Mesenchymal stem cell (in vitro differentiated cells and primary cell): ENCODE data around the gene TDP1.

Source experiments
- DNase-seq: peaks from one replicate; pipeline ENCODE4 v3.0.0-alpha.2; 2013
- H2AFZ ChIP-seq: one replicate; pipeline ENCODE4 v1.6.1; 2013; ENCODE audit warnings: low read depth, mild to moderate bottlenecking, control low read depth, inconsistent platforms, low read length, moderate library complexity
- H2AK5ac ChIP-seq: 2 replicates; pipeline ENCODE4 v1.6.1; 2013; ENCODE audit warnings: low read length, moderate library complexity, mild to moderate bottlenecking, inconsistent platforms; ENCODE audit not compliant: severe bottlenecking
- H2BK120ac ChIP-seq: one replicate; pipeline ENCODE4 v1.6.1; 2013; ENCODE audit warnings: low read depth, mild to moderate bottlenecking, inconsistent platforms, low read length, moderate library complexity
- H2BK12ac ChIP-seq, 2 experiments: one replicate each; pipeline ENCODE4 v1.6.1; 2013; ENCODE audit warnings: inconsistent platforms in 2 of 2, low read length in 2 of 2, mild to moderate bottlenecking in 2 of 2, moderate library complexity in 2 of 2, control low read depth in 1 of 2
- H2BK15ac ChIP-seq: one replicate; pipeline ENCODE4 v1.6.1; 2013; ENCODE audit warnings: mild to moderate bottlenecking, low read depth, inconsistent platforms; ENCODE audit not compliant: poor library complexity, severe bottlenecking
- H2BK5ac ChIP-seq: 2 replicates; pipeline ENCODE4 v1.6.1; 2013; ENCODE audit warnings: low read depth, mild to moderate bottlenecking, low read length, control low read depth, inconsistent platforms; ENCODE audit not compliant: poor library complexity, severe bottlenecking
- H3K14ac ChIP-seq, 2 experiments: one replicate each; pipeline ENCODE4 v1.6.1; 2013; ENCODE audit warnings: inconsistent platforms in 2 of 2, low read length in 2 of 2, control low read depth in 1 of 2, mild to moderate bottlenecking in 1 of 2, moderate library complexity in 1 of 2
- H3K18ac ChIP-seq, 2 experiments: one replicate each; pipeline ENCODE4 v1.6.1; 2013; ENCODE audit warnings: inconsistent platforms in 2 of 2, low read length in 2 of 2, control low read depth in 1 of 2, low read depth in 1 of 2, mild to moderate bottlenecking in 1 of 2
- H3K23ac ChIP-seq, 2 experiments: one replicate each; pipeline ENCODE4 v1.6.1; 2013; ENCODE audit warnings: inconsistent platforms in 2 of 2, low read length in 2 of 2, mild to moderate bottlenecking in 2 of 2, moderate library complexity in 2 of 2, control low read depth in 1 of 2
- H3K27ac ChIP-seq: 2 replicates; pipeline ENCODE4 v1.5.1; 2013; ENCODE audit warnings: mild to moderate bottlenecking, moderate library complexity, low read length, control low read depth, inconsistent platforms; ENCODE audit not compliant: poor library complexity, severe bottlenecking
- H3K27me3 ChIP-seq, 2 experiments: 2 replicates each; pipeline versions ENCODE4 v1.6.1 to v1.7.0; 2013; ENCODE audit warnings: low read length in 2 of 2, mild to moderate bottlenecking in 2 of 2, moderate library complexity in 2 of 2, control low read depth in 1 of 2, inconsistent platforms in 1 of 2; ENCODE audit not compliant: control insufficient read depth in 1 of 2, insufficient read depth in 1 of 2
- H3K36me3 ChIP-seq, 2 experiments: 2 replicates each; pipeline versions ENCODE4 v1.6.1 to v1.7.0; 2013; ENCODE audit warnings: low read length in 2 of 2, control low read depth in 1 of 2, inconsistent platforms in 1 of 2, low read depth in 1 of 2, mild to moderate bottlenecking in 1 of 2; ENCODE audit not compliant: insufficient read depth in 2 of 2, control insufficient read depth in 1 of 2
- H3K4ac ChIP-seq, 2 experiments: one replicate each; pipeline ENCODE4 v1.6.1; 2013; ENCODE audit warnings: inconsistent platforms in 2 of 2, low read length in 2 of 2, mild to moderate bottlenecking in 2 of 2, moderate library complexity in 2 of 2, control low read depth in 1 of 2, low read depth in 1 of 2
- H3K4me1 ChIP-seq: 2 replicates; pipeline ENCODE4 v1.6.1; 2013; ENCODE audit warnings: low read depth, low read length, control low read depth; ENCODE audit not compliant: control insufficient read depth, insufficient read depth
- H3K4me2 ChIP-seq: 2 replicates; pipeline ENCODE4 v1.6.1; 2013; ENCODE audit warnings: low read length, mild to moderate bottlenecking, inconsistent platforms; ENCODE audit not compliant: poor library complexity, severe bottlenecking
- H3K4me3 ChIP-seq, 2 experiments: 2 replicates each; pipeline versions ENCODE4 v1.5.1 to v1.7.0; 2013; ENCODE audit warnings: low read length in 2 of 2, mild to moderate bottlenecking in 2 of 2, control low read depth in 1 of 2, low read depth in 1 of 2; ENCODE audit not compliant: insufficient read depth in 1 of 2
- H3K79me1 ChIP-seq: replicated peaks from 2 replicates; pipeline ENCODE4 v1.6.1; 2013; ENCODE audit warnings: mild to moderate bottlenecking, control low read depth, low read length, inconsistent platforms; ENCODE audit not compliant: poor library complexity, severe bottlenecking
- H3K9ac ChIP-seq: 2 replicates; pipeline ENCODE4 v1.7.0; 2013; ENCODE audit warnings: mild to moderate bottlenecking, low read length, moderate library complexity
- H3K9me3 ChIP-seq: 2 replicates; pipeline ENCODE4 v1.7.0; 2013; ENCODE audit warnings: mild to moderate bottlenecking, low read length; ENCODE audit not compliant: control insufficient read depth
- H4K8ac ChIP-seq: one replicate; pipeline ENCODE4 v1.6.1; 2013; ENCODE audit warnings: inconsistent platforms, mild to moderate bottlenecking, low read length, moderate library complexity
- H4K91ac ChIP-seq: one replicate; pipeline ENCODE4 v1.6.1; 2013; ENCODE audit warnings: mild to moderate bottlenecking, low read length, inconsistent platforms
- WGBS: methylation state at CpG from one replicate; pipeline ENCODE4 v1.1.7; 2013; ENCODE audit warnings: mixed read lengths; 5-methylcytosine and 5-hydroxymethylcytosine counted together

The TDP1 gene

DNA sequence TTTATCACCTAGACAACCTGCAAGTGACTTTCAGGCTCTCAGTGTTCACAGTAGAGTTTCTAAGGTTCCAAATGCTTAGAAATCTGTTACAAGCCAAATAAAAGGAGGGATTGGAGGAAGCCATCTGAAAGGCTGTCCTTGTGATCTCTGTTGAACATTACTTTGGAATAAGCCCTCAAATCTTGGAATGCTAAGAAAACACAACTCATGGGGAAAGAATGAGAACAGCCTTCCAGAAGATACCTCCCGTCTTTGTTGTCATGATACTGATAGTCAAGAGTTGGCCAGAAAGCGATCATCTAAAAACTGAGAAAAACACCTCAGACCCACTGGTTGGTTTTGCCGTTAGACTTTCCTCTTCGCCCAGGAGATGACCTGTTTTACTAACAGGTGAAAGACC lies 61.6 kb downstream of the TDP1 start:
- Histone ChIP-seq H4K91ac (no peak overlapping the region), H3K4me1 (no peaks in the 10 kb centered on the region), H2BK15ac (no peak overlapping the region), H3K4me3 (no peak overlapping the region), H2AFZ (no peak overlapping the region), H3K79me1 (peaks cover 8% of the 10 kb centered on the region), H3K18ac (no peak overlapping the region), H2BK12ac (no peak overlapping the region), H3K4me2 (no peak overlapping the region), H2BK120ac (no peak overlapping the region), H3K23ac (no peak overlapping the region), H3K27me3 (no peaks in the 10 kb centered on the region), H3K4ac (no peak overlapping the region), H3K27ac (no peak overlapping the region), H4K8ac (no peak overlapping the region), H3K14ac (no peak overlapping the region), H3K9me3 (no peaks in the 10 kb centered on the region), H2BK5ac (no peak overlapping the region), H2AK5ac (no peak overlapping the region), H3K9ac (no peak overlapping the region), H3K36me3 (peaks cover 41 to 57% of the 10 kb centered on the region in 2 experiments)
- WGBS: 94% methylated on average over 4 of the region's 4 CpGs
- no peak for DNase-seq

DNA sequence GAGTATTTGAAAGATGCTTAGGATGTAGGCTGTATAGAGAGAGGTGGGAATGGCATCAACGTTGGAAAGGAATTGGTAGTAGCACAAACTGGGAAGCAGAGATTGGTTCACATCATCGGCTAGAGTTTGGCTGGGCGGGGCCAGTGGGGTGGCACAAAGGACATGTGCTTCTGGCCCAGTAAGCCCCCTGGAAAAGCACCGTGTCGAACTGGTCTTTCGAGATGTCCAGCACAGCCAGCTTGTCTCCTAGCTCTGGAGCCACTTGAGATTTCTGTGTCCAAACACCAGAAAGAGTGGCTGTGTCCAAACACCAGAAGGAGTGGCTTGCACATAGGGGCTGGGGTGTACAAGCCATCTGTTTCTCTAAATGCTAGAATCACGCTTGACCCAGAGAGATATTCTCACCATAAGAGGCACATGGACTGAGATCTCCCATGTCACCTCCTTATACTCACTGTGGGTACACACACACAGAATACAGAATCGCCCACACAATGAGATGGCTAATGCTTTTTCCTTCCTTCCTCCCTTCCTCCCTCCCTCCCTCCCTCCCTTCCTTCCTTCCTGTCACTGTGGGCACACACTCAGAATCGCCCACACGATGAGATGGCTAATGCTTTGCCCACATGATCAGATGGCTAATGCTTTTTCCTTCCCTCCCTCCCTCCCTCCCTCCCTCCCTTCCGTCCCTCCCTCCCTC lies 64.2 kb downstream of the TDP1 start:
- Histone ChIP-seq H3K9me3 (no peaks in the 10 kb centered on the region), H4K8ac (no peak overlapping the region), H3K27ac (no peak overlapping the region), H2AFZ (no peak overlapping the region), H3K4ac (no peak overlapping the region), H3K14ac (no peak overlapping the region), H2BK5ac (no peak overlapping the region), H3K4me2 (no peak overlapping the region), H2BK12ac (no peak overlapping the region), H4K91ac (no peak overlapping the region), H3K9ac (no peak overlapping the region), H3K18ac (no peak overlapping the region), H3K27me3 (no peaks in the 10 kb centered on the region), H3K36me3 (peaks cover 47 to 67% of the 10 kb centered on the region in 2 experiments), H2AK5ac (no peak overlapping the region), H3K23ac (no peak overlapping the region), H3K4me1 (no peaks in the 10 kb centered on the region), H3K4me3 (no peak overlapping the region), H2BK120ac (no peak overlapping the region), H2BK15ac (no peak overlapping the region), H3K79me1 (peaks cover 11% of the 10 kb centered on the region)
- 94% methylated on average over 10 of the region's 11 CpGs for WGBS
- no peak for DNase-seq

DNA sequence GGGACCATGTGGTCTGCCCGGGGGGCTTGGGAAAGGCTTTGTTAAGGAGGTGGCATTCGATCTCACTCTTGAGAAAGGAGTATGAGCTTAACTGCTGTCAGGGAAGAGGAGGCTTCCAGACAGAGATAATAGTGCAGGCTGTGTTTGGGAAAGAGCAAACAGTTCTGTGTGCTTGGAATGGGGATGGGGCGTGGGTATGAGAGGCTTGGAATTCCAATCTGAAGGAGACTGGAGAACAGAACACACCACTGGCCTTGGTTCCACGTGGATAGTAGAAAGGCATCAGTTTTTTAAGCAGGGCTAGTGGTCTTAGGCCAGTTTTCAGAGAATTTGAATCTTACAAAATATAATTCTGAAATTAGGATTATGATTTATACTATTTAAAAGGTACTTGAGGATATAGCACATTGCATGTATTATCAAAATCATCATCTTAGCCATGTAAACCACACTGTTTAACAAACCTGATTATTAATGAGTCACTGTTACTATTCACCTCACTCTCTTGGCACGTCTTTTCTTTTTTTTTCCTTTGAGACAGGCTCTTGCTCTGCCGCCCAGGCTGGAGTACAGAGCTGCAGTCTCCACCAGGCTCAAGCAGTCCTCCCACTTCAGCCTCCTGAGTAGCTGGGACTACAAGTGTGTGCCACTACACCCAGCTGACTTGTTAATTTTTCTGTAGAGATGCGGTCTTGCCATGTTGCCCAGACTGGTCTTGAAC lies 67.6 kb downstream of the TDP1 start:
- no peak overlapping the region for H3K4me2 ChIP-seq
- DNase-seq: peak; percentile 46
- no peak overlapping the region for H4K8ac ChIP-seq
- H3K4me3 ChIP-seq: no peak overlapping the region
- H2BK12ac ChIP-seq: no peak overlapping the region
- H3K79me1 ChIP-seq: peaks cover 11% of the 10 kb centered on the region
- no peaks in the 10 kb centered on the region for H3K27me3 ChIP-seq
- no peaks in the 10 kb centered on the region for H3K4me1 ChIP-seq
- H3K36me3 ChIP-seq: peaks cover 42 to 67% of the 10 kb centered on the region in 2 experiments
- no peak overlapping the region for H2BK5ac ChIP-seq
- H3K14ac ChIP-seq: no peak overlapping the region
- no peak overlapping the region for H3K23ac ChIP-seq
- H3K9ac ChIP-seq: no peak overlapping the region
- H3K4ac ChIP-seq: no peak overlapping the region
- no peak overlapping the region for H2AK5ac ChIP-seq
- no peak overlapping the region for H2BK120ac ChIP-seq
- H3K18ac ChIP-seq: no peak overlapping the region
- H3K9me3 ChIP-seq: no peaks in the 10 kb centered on the region
- 74% methylated on average over 6 of the region's 7 CpGs for WGBS
- no peak overlapping the region for H2BK15ac ChIP-seq
- no peak overlapping the region for H4K91ac ChIP-seq
- H3K27ac ChIP-seq: no peak overlapping the region
- H2AFZ ChIP-seq: no peak overlapping the region

DNA sequence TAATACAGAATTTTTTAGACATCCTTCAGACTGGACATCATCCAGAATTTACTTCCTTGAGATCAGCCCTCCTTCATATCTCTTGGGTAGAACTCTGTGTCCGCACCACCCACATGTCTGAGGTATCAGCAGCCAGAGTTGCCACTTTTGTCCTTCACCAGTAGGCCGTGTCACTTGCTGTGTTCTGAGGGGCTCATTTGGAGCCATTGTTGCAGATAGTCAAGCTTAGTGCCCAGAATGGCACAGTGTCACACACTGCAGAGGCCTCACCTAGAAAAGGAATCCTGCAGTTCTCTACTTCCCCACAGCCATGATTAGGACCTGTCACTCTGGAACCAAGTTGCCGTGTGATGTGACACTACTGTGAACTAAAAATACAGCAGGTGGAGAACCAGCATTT lies 69.2 kb downstream of the TDP1 start:
- Histone ChIP-seq H2BK12ac (no peak overlapping the region), H4K91ac (no peak overlapping the region), H2BK120ac (no peak overlapping the region), H3K4ac (no peak overlapping the region), H3K14ac (no peak overlapping the region), H3K79me1 (peaks cover 11% of the 10 kb centered on the region), H3K27me3 (no peaks in the 10 kb centered on the region), H3K4me1 (no peaks in the 10 kb centered on the region), H3K4me2 (no peak overlapping the region), H3K4me3 (no peak overlapping the region), H3K27ac (no peak overlapping the region), H3K9ac (no peak overlapping the region), H3K18ac (no peak overlapping the region), H2AK5ac (no peak overlapping the region), H2BK15ac (no peak overlapping the region), H3K9me3 (no peaks in the 10 kb centered on the region), H4K8ac (no peak overlapping the region), H3K36me3 (peaks cover 33 to 60% of the 10 kb centered on the region in 2 experiments), H3K23ac (no peak overlapping the region), H2BK5ac (no peak overlapping the region), H2AFZ (no peak overlapping the region)
- DNase-seq: no peak
- 98% methylated on average over 3 of the region's 3 CpGs for WGBS
